ENCODE results near the gene GOSR2. TPM values are rescaled to one million over a fixed set of nuclear protein-coding genes. Genes with fewer than 3 reads are reported as not detected.

GOSR2 gene
- total RNA-seq, 1 experiment from 2014 or later = 59.1 TPM

DNA sequence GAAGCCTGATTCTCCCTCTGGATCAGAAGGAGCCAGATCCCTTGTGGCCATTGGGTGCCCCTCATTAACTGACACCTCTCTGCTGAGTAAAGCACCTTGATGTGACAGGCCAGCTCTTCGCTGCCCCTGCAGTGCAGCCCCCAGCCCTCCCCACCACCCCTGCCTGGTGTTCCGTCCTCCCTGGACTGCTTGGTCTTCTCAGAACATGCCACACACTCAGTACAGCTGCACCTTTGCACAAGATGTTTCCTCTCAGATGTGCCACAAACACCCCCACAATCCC lies 20.2 kb downstream of the GOSR2 start:
- no peak overlapping the region for H2AFZ ChIP-seq (ENCODE audit: low read length)
- peaks cover 4% of the 10 kb centered on the region; the same call in 1 of the 2 replicates for H3K36me3 ChIP-seq (ENCODE audit: insufficient read depth, low read length)
- H3K27me3 ChIP-seq (ENCODE audit: low read length) = no peaks in the 10 kb centered on the region
- H4K20me1 ChIP-seq (ENCODE audit: insufficient read depth, low read depth, low read length) = peaks cover 9% of the 10 kb centered on the region; the same call in 1 of the 2 replicates
- no peak overlapping the region for H3K4me3 ChIP-seq (ENCODE audit: low read length)
- no peaks in the 10 kb centered on the region for H3K4me1 ChIP-seq (ENCODE audit: low read length)
- H3K9ac ChIP-seq (ENCODE audit: low read length) = no peak overlapping the region
- no peaks in the 10 kb centered on the region for H3K79me2 ChIP-seq (ENCODE audit: low read length)
- H3K4me2 ChIP-seq (ENCODE audit: low read depth, low read length, poor library complexity, severe bottlenecking) = no peak overlapping the region
- no peak overlapping the region for H3K27ac ChIP-seq (ENCODE audit: low read length)
- no peak for DNase-seq
- no peaks in the 10 kb centered on the region for H3K9me3 ChIP-seq (ENCODE audit: low read length)
- H3K9me2 ChIP-seq (replicated peaks; ENCODE audit: insufficient read depth, low read length) = no peaks in the 10 kb centered on the region

DNA sequence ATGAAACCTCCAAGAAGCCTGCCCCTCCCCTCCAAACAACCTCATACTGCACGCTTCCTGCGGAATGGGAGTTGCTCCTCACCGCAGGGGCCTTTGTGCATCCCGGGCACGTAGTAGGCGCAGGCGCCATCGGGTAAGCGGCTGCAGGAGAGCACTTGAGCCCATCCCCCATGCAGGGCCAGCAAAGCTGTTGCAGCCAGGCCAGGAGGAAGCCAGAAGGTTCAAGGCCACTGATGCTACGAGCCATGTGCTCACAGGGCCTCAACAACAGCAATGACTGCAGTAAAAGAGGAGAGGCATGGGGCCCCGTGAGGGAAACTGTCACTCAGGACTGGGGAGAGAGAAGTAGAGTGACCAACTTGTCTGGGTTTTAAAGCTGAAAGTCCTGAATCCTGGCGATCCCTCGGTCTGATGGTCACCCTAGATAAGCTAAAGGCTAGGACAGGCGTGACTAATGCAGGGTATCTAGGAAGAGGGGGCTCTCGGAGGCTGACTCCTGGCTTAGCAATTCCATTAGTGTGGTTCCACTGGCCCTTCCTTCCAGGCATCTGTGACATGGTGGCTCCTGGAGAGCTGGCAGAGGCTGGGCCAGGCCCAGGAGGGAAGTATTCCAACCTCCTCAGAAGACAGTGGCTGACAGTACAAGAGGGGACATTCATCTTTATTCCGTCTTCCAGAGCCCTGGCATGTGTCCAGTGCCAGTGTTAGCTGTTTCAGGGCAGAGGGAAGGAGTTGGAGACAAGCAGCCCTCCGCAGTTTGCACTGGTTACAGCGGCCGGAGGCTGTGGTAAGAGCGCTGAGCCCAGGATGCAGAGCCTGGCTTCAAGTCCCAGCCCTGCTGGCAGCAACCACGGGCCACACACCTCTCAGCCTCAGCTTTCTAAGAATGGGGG lies 20.8 kb downstream of the GOSR2 start:
- Histone ChIP-seq H3K9me3 (ENCODE audit: low read length) (no peaks in the 10 kb centered on the region), H3K4me3 (ENCODE audit: low read length) (no peak overlapping the region), H3K36me3 (ENCODE audit: insufficient read depth, low read length) (no peaks in the 10 kb centered on the region), H2AFZ (ENCODE audit: low read length) (no peak overlapping the region), H3K27me3 (ENCODE audit: low read length) (no peaks in the 10 kb centered on the region), H3K79me2 (ENCODE audit: low read length) (no peaks in the 10 kb centered on the region), H4K20me1 (ENCODE audit: insufficient read depth, low read depth, low read length) (peaks cover 9% of the 10 kb centered on the region; the same call in 1 of the 2 replicates), H3K4me2 (ENCODE audit: low read depth, low read length, poor library complexity, severe bottlenecking) (no peak overlapping the region), H3K4me1 (ENCODE audit: low read length) (no peaks in the 10 kb centered on the region), H3K27ac (ENCODE audit: low read length) (no peak overlapping the region), H3K9ac (ENCODE audit: low read length) (no peak overlapping the region), H3K9me2 (replicated peaks; ENCODE audit: insufficient read depth, low read length) (no peaks in the 10 kb centered on the region)
- DNase-seq = no peak

DNA sequence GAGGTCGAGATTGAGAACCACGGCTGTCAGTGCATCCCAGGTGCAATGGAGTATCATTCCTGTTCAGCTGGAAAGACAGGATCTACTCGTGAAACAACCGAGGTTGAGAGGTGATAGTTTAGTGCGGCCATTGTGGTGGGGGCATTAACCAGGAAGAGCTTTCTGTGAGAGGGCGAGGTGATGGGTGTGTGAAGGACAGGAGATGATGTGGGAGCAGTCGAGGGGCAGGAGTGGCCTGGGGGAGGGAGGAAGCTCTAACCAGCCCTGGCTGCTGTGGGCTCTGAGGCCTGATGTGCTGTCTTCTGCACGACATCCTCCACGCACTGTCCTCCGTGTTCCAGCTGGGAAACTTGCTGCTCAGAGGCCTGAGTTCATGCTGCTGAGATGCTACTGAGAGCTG lies 22.0 kb downstream of the GOSR2 start:
- no peaks in the 10 kb centered on the region for H3K36me3 ChIP-seq (ENCODE audit: insufficient read depth, low read length)
- no peak overlapping the region for H3K27ac ChIP-seq (ENCODE audit: low read length)
- no peaks in the 10 kb centered on the region for H3K79me2 ChIP-seq (ENCODE audit: low read length)
- no peaks in the 10 kb centered on the region for H3K4me1 ChIP-seq (ENCODE audit: low read length)
- H4K20me1 ChIP-seq (ENCODE audit: insufficient read depth, low read depth, low read length) = peaks cover 9% of the 10 kb centered on the region; the same call in 1 of the 2 replicates
- H3K27me3 ChIP-seq (ENCODE audit: low read length) = no peaks in the 10 kb centered on the region
- no peak for DNase-seq
- no peak overlapping the region for H2AFZ ChIP-seq (ENCODE audit: low read length)
- H3K9ac ChIP-seq (ENCODE audit: low read length) = no peak overlapping the region
- H3K9me2 ChIP-seq (replicated peaks; ENCODE audit: insufficient read depth, low read length) = no peaks in the 10 kb centered on the region
- H3K4me3 ChIP-seq (ENCODE audit: low read length) = no peak overlapping the region
- no peaks in the 10 kb centered on the region for H3K9me3 ChIP-seq (ENCODE audit: low read length)
- H3K4me2 ChIP-seq (ENCODE audit: low read depth, low read length, poor library complexity, severe bottlenecking) = no peak overlapping the region

DNA sequence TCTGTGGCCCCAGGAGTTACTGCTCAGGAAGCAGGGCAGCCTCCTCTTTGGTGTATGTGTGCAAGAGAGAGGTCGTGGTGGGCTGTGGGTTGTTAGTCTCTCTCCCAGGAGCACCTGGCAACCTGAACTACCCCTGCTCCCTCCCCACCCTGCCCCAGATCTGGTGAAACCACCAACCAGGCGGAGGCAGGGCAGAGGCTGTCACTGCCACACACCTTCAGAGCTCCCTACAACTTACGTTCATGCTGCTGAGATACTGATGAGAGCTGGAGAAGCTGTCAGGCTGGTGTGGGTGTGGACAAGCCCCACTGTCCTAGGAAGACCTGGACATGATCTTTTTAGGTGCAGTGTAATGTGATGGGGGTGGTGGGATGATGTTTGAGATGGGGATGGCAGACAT lies 24.3 kb downstream of the GOSR2 start:
- no peak overlapping the region for H3K9ac ChIP-seq (ENCODE audit: low read length)
- no peak overlapping the region for H3K4me3 ChIP-seq (ENCODE audit: low read length)
- no peak overlapping the region for H2AFZ ChIP-seq (ENCODE audit: low read length)
- no peak overlapping the region for H3K4me2 ChIP-seq (ENCODE audit: low read depth, low read length, poor library complexity, severe bottlenecking)
- H3K36me3 ChIP-seq (ENCODE audit: insufficient read depth, low read length) = no peaks in the 10 kb centered on the region
- no peaks in the 10 kb centered on the region for H3K27me3 ChIP-seq (ENCODE audit: low read length)
- DNase-seq = no peak
- H4K20me1 ChIP-seq (ENCODE audit: insufficient read depth, low read depth, low read length) = peaks cover 14% of the 10 kb centered on the region; the same call in 1 of the 2 replicates
- H3K27ac ChIP-seq (ENCODE audit: low read length) = no peak overlapping the region
- H3K9me2 ChIP-seq (replicated peaks; ENCODE audit: insufficient read depth, low read length) = no peaks in the 10 kb centered on the region
- H3K9me3 ChIP-seq (ENCODE audit: low read length) = no peaks in the 10 kb centered on the region
- H3K4me1 ChIP-seq (ENCODE audit: low read length) = no peaks in the 10 kb centered on the region
- no peaks in the 10 kb centered on the region for H3K79me2 ChIP-seq (ENCODE audit: low read length)

DNA sequence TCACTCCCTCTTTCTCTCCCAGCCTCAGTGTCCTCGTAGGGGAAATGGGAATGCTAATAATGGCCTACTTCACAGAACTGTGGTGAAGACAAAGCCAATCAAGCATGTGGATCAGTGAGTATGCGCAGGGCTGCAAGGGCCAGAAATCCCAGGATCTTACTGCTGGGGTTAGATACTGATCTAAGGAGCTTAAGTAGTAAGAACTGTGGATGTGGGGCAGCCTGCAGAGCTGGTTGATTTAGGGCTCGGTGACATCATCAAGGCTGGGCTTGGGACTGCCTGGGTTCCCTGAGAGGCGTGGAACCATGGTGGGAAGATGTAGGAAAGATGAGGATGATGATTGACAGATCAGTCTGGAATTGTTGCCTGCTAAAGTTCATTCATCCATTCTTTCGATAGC lies 25.6 kb downstream of the GOSR2 start:
- Histone ChIP-seq H3K27ac (ENCODE audit: low read length) (no peak overlapping the region), H3K9me2 (replicated peaks; ENCODE audit: insufficient read depth, low read length) (no peaks in the 10 kb centered on the region), H3K27me3 (ENCODE audit: low read length) (no peaks in the 10 kb centered on the region), H3K9me3 (ENCODE audit: low read length) (no peaks in the 10 kb centered on the region), H3K4me2 (ENCODE audit: low read depth, low read length, poor library complexity, severe bottlenecking) (no peak overlapping the region), H3K36me3 (ENCODE audit: insufficient read depth, low read length) (no peaks in the 10 kb centered on the region), H3K9ac (ENCODE audit: low read length) (no peak overlapping the region), H2AFZ (ENCODE audit: low read length) (no peak overlapping the region), H3K79me2 (ENCODE audit: low read length) (no peaks in the 10 kb centered on the region), H3K4me1 (ENCODE audit: low read length) (no peaks in the 10 kb centered on the region), H3K4me3 (ENCODE audit: low read length) (no peak overlapping the region), H4K20me1 (ENCODE audit: insufficient read depth, low read depth, low read length) (peaks cover 9% of the 10 kb centered on the region; the same call in 1 of the 2 replicates)
- no peak for DNase-seq

DNA sequence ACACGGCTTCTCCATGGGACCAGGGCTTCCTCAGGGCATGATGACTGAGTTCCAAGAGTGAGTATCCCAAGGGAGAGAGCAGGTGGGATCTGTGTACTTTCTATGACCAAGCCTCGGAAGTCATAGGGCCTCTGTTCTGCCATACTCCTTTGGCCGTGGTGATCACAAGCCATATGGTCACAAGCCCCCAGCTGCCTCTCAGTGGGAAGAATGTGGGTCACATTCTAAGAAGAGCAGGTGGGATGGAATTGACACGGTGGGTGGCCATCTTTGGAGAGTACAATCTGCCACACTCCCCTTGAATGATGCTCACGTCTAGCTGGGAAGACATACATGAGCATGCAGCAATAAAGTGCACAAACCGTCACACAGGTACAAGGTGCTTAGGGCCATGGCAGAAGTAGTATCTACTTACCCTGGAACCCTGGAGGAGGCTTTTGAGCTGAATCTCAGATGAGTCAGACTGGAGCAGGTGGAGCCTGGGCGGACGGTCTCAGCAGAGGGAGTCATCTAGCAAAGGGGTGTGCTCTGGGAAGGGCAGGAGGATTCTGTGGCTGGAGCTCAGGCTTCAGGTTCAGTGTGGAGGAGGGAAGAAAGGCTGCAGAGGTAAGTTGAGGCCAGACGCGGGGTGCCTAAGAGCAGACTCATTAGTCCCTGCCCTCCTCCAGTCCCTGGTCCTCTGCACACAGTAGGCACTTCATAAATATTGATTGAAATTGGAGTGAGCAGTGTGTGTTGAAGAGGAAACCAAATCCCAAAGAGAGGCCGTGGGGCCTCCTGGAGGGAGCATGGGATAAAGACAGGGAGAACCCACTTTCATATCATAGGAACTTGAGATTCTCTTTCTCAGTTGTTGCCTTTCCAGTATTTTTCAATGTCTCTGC lies 26.6 kb downstream of the GOSR2 start:
- Histone ChIP-seq H3K27ac (ENCODE audit: low read length) (no peak overlapping the region), H3K4me2 (ENCODE audit: low read depth, low read length, poor library complexity, severe bottlenecking) (no peak overlapping the region), H3K9me3 (ENCODE audit: low read length) (no peaks in the 10 kb centered on the region), H4K20me1 (ENCODE audit: insufficient read depth, low read depth, low read length) (peaks cover 9% of the 10 kb centered on the region; the same call in 1 of the 2 replicates), H3K9ac (ENCODE audit: low read length) (no peak overlapping the region), H3K36me3 (ENCODE audit: insufficient read depth, low read length) (no peaks in the 10 kb centered on the region), H3K27me3 (ENCODE audit: low read length) (no peaks in the 10 kb centered on the region), H3K79me2 (ENCODE audit: low read length) (no peaks in the 10 kb centered on the region), H3K4me3 (ENCODE audit: low read length) (no peak overlapping the region), H3K9me2 (replicated peaks; ENCODE audit: insufficient read depth, low read length) (no peaks in the 10 kb centered on the region), H2AFZ (ENCODE audit: low read length) (no peak overlapping the region), H3K4me1 (ENCODE audit: low read length) (no peaks in the 10 kb centered on the region)
- DNase-seq = no peak

DNA sequence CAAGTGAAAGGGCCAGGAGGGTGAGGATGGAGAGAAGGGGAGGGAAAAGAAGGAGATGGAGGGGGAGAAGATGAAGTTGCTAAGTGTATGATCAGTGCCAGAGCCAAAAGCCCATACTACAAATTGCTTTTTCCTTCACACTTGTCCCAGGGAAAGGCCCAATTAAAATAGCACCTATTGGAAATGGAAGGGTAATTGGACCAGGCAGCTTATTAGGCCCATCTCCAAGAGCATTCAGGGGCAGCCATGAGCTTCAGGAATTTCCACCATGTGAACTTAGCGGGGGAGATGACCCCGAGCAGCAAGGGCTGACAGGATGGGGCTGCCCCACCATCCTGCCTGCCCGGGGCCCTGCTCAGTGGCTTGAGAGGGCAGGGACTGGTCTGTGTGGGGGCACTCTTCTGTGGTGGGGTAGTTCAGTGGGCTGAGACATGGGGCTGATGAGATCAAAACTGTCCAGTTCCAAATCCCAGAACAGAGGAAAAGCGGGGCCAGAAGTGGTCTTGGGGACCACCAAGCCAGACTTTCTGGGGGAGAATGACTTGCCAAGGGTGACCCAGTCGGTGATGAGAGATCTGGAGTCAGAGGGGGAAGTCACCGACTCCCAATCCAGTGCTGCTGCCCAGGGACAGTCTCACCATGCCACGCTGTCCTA lies 27.5 kb downstream of the GOSR2 start:
- no peaks in the 10 kb centered on the region for H3K9me3 ChIP-seq (ENCODE audit: low read length)
- H3K9me2 ChIP-seq (replicated peaks; ENCODE audit: insufficient read depth, low read length) = no peaks in the 10 kb centered on the region
- H3K79me2 ChIP-seq (ENCODE audit: low read length) = no peaks in the 10 kb centered on the region
- H3K27me3 ChIP-seq (ENCODE audit: low read length) = no peaks in the 10 kb centered on the region
- no peak overlapping the region for H2AFZ ChIP-seq (ENCODE audit: low read length)
- no peaks in the 10 kb centered on the region for H3K36me3 ChIP-seq (ENCODE audit: insufficient read depth, low read length)
- no peak overlapping the region for H3K27ac ChIP-seq (ENCODE audit: low read length)
- no peaks in the 10 kb centered on the region for H3K4me1 ChIP-seq (ENCODE audit: low read length)
- H4K20me1 ChIP-seq (ENCODE audit: insufficient read depth, low read depth, low read length) = peaks cover 5% of the 10 kb centered on the region; the same call in 1 of the 2 replicates
- no peak for DNase-seq
- no peak overlapping the region for H3K9ac ChIP-seq (ENCODE audit: low read length)
- H3K4me2 ChIP-seq (ENCODE audit: low read depth, low read length, poor library complexity, severe bottlenecking) = no peak overlapping the region
- H3K4me3 ChIP-seq (ENCODE audit: low read length) = no peak overlapping the region

Data from Karpas-422 (cell line).